SHP77 (cell line): ENCODE measurements around the gene ARIH2.

Source experiments
- DNase-seq, 2 experiments: peaks; one replicate each; lab custom pipeline; 2025; lab: John Stamatoyannopoulos, UW

Gene ARIH2

DNA sequence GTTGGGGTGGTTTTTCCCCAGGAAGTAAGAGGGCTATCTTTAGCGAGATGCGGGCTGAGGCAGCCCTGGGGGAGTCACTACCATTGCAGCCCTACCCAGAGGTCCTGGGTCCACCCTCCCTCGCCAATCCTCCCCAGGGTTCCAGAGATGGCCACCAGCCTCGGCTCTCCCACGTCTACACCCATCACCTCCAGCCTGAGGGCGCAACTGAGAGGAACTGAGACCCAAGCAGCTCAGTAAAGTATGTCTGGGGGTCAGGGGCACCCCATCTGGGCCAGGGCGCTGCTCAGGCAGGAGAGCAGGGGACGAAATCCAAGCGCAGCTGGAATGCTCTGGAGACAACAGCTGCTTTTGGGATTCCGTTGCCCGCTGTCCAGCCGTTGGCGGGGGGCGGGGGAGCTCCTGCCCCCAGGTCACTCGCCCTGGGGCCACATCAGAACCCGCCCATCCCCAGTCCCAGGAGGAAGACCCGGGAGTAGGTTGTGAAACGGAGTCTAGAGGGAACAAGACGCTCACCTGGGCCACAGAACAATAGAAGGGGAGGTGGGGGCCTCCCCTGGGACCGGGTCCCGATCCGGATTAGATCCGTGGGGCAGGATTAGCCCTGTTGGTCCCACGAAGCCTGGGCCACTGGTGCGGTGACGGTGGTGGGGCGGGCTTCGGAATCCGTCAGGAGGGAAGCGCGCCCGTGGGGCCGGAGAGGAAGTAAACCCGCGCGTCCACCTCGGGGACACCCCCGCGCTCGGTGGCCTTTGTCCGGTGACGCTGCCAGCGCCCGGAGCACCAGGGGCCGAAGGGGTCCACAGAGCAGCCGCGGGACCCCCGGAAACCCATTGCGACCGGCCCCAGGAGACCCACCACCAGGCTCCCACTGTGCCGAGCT, 101.9 kb downstream of the ARIH2 start:
- no peak for DNase-seq

- peak; percentile 96 to 98 for DNase-seq
Observed at GRCh38 chr3:49021213-49021812, 102.7 kb downstream of the ARIH2 start.

DNA sequence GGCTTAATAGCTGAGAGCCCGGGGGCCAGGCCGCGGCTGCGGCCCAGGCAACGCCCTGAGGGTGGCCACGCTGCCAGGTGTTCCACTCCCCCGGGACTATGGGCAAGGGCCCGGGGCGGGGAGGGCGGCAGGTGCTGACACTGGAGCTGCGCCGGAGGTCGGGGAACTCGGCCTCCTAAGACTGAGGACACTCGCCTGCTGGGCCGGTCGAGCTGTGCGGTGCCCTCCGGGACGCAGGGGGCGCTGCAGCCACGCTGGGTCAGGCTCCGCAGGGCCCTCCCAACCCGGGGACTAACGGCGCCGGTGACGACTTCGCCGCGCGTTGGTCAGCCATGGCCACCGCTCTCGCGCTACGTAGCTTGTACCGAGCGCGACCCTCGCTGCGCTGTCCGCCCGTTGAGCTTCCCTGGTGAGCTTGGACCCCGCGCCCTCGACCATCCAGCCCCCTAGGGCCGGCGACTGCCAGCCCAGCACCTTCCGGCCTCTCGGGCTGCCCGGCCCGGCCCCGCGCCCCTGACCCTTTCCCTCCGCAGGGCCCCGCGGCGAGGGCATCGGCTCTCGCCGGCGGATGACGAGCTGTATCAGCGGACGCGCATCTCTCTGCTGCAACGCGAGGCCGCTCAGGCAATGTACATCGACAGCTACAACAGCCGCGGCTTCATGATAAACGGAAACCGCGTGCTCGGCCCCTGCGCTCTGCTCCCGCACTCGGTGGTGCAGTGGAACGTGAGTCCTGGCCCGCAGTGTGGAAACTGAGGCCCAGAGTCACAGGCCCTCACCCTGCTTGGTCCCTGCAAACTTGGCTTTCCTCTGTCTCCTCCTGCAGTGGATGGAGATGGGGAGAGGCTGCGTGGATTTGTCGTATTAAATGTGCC, 103.4 kb downstream of the ARIH2 start, which contains the start of gene NDUFAF3:
Gene NDUFAF3 (plus strand): TSS at position 309 of the 875 bp plus-strand sequence. CDS start 24 bp downstream, at position 333.
- peak; percentile 95 to 96 for DNase-seq

GRCh38 chr3:49022688-49023171, 104.1 kb downstream of the ARIH2 start:
- no peak for DNase-seq

DNA sequence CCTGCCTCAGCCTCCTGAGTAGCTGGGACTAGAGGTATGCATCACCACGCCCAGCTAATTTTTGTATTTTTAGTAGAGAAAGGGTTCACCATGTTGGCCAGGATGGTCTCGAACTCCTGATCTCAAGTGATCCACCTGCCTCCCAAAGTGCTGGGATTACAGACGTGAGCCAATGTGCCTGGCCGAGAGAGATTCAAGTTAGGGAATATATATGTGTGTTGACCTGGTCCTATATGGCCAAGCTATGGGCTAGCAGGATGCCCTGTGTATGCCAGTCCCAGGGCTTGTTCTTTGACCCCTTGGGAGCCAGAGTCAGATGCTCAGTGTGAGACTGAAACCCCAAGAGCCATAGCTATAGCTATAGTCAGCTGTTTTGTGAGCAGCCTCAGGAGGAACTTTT, 105.1 kb downstream of the ARIH2 start:
- no peak for DNase-seq

GRCh38 chr3:49024449-49024848, 105.8 kb downstream of the ARIH2 start:
- no peak for DNase-seq

GRCh38 chr3:49025005-49025792, 106.6 kb downstream of the ARIH2 start:
- no peak for DNase-seq

DNA sequence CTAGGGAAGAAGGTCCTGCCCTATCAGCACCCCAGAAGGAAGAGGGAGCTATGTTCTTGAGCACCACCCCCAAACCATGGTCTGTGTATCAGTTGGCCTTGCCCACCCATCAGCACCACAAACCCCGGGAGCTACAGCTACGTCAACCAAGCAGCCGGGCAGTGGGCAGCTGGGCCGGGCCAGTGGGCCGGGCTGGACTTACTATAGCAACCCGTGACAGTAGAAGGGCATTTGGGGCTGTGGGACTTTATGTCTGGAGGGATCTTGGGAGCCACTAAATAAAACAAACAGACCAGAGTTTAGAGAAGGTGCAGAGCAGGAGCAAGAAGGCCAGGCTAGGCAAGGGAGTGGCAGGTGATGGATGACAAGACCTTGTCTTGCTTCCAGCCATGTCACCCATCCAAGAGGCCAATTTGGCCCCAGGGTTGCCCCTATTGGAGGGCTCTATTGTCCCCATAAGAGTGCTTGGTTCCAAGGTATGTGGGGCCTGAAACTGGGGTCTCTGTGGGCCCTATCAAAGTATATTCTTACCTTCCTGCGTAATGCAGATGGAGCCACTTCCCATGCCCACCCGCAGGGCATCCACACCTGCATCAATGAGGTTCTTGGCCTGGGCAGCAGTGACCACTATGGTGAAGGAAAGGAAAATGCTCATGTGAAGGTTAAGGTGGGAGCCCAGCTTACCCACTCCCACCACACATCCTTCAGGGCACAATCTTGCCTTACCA, 107.3 kb downstream of the ARIH2 start:
- DNase-seq: no peak

- no peak for DNase-seq
Observed at GRCh38 chr3:49026536-49026935, 107.9 kb downstream of the ARIH2 start.

GRCh38 chr3:49027634-49028033, 109.0 kb downstream of the ARIH2 start:
- no peak for DNase-seq

GRCh38 chr3:49028298-49028672, 109.6 kb downstream of the ARIH2 start:
- no peak for DNase-seq

GRCh38 chr3:49028673-49029562, 110.3 kb downstream of the ARIH2 start, which contains the start of gene IMPDH2:
TSS of gene IMPDH2 (minus strand) at chr3:49029398. CDS start at chr3:49029350, 48 bp downstream.
- peak; percentile 82 to 83 for DNase-seq

DNA sequence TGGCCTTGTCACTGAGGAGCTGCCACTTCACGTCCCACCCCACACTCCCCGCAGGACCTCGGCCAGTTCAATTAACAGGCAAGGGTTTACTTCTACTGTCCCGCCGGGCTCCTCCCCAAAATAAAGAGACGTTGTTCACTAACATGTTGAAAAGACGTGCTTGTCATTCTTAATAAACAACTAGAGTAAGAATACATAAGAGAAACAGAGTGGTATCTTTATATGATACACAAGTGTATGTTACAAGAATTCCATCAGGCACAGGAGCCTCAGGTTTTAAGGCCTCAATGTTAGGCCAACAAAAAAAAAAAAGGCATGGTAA, 110.9 kb downstream of the ARIH2 start:
- no peak for DNase-seq

DNA sequence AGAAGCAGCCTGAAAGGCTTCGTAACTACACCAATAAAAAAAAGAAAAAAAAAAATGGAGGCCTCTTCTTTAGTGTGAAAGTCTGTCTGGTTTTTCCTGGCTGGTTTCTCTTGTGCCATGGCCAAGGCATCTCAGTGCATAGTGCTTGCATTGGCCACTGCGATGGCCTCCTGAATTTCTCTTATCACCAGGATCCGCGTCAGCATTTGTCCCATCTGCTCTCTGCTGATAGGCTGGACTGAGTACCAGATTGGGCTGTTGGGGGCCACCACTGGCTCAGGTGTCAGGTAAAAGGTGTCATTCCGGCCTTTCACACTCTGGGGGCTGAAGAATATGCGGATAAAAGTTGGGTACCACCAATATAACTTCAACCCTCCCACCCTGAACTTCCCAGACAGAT, 111.7 kb downstream of the ARIH2 start:
- no peak for DNase-seq

DNA sequence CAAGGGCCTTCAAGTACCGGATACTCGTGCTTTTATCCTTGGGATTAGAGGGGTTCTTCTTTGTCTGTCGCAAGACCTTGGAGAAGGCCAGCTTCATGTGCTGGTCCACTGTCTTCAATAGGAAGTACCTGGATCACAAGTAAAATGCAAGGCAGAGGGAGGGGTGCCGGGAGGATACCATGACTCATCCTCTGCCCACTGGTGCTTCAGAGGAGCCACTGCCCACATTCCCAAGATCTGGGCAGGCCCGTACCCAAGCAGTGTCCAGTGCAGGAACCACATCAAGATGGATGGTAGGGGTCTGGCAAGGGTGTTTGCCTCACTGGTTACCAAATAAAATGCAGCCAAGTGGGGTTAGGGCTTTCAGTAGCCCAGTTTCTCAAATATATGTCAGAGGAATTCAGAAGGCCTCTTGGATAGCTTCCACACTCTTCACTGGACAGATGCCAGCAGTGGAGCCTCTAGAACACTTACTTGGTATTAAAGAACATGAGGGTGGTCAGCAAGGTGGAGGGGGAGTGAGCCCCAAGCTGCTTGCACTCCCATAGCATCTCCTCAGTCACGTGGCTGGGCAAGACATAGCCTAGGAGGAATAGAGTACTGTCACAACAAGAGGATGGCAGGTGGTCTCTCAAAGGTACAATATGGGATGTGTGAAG, 114.1 kb downstream of the ARIH2 start:
- no peak for DNase-seq

DNA sequence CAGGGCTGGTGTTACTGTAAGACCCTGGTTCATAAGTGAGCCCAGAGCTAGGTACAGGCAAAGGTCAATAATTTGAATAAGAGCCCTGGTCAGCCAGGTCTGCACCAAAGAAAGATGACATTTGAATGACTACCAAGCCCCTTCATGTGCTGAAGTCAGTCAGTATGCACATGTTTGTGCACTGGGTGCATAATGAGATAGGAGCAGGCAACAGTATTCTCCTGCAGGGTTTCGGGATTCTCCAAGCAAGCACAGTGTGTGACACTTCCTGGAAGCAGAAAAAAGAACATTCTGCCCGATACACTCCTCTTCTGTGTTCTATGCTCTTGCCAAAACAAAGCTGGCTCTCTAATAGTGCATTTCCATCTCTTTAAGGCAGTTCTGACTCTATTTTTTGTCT, 116.0 kb downstream of the ARIH2 start:
- DNase-seq: no peak

DNA sequence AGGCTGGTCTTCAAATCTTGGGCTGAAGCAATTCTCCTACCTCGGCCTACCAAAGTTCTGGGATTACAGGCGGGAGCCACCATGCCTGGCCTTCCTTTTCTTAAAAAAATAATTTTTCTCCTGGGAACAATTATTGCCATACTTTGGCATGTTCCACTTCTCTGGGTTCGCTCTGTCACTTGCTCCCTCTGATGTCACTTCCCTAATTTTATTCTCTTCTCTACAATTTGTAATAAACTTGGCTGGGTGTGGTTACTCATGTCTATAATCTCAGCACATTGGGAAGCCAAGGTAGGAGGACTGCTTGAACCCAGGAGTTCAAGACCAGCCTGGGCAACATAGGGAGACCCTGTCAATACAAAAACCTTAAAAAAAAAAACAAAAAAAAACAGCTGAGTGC, 116.6 kb downstream of the ARIH2 start:
- DNase-seq: no peak
